Activated CD8-positive, alpha-beta memory T cell treated with anti-CD3 and anti-CD28 coated beads, Interleukin-2, amount 50 U/mL, for 1 hour (primary cell): ENCODE data around the gene SLFN12.
"Not testable (repeated sequence)": the region's sequence is repeated elsewhere in the genome, so short reads cannot be mapped to it uniquely, and the experiment has no call there.

Experiments
- DNase-seq: peaks from one replicate; pipeline ENCODE4 v3.0.0-alpha.2; 2020; ENCODE audit errors: extremely low read depth

The SLFN12 gene

GRCh38 chr17:35432176-35433074, at the start of gene SLFN12:
Gene SLFN12 (minus strand): TSS chr17:35432500. CDS start chr17:35423028, 9,472 bp downstream.
- peak; percentile 19 for DNase-seq

DNA sequence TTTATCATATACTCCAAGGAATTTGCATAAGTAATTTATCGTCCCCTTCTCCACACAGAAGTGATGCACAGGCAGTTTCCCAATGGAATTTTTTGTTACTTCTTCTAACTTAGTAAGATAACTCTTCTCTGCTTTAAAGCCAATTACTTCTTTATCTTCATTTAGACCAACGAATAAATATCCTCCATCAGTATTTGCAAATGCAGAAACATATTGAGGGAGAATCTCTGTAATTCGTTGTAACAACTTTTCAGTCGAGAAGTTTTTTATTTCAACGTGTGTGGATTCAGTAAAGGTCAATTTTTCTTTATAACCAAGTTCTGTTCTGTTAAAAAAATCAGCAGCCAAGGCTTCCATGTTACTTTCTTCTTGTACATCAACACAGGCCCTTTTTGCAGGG, 47.0 kb upstream of the SLFN12 start:
- DNase-seq: no peak

DNA sequence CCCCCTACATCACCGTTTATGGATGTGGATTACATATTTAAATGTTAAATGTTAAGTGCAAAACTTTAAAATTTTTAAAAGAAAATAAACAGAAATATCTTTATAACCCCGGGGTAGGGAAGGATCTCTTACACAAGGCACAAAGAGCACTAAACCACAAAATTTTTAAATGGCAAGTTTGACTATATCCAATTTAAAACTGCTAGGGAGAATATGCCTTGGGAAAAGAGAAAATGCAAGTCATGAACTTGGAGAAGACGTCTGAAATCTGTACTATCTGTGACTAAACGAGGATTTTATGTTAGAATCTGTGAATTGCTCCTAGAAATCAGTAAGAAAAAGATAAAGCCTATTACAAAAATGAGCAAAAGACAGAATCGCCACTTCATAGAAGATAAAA, 44.9 kb upstream of the SLFN12 start:
- DNase-seq: no peak

DNA sequence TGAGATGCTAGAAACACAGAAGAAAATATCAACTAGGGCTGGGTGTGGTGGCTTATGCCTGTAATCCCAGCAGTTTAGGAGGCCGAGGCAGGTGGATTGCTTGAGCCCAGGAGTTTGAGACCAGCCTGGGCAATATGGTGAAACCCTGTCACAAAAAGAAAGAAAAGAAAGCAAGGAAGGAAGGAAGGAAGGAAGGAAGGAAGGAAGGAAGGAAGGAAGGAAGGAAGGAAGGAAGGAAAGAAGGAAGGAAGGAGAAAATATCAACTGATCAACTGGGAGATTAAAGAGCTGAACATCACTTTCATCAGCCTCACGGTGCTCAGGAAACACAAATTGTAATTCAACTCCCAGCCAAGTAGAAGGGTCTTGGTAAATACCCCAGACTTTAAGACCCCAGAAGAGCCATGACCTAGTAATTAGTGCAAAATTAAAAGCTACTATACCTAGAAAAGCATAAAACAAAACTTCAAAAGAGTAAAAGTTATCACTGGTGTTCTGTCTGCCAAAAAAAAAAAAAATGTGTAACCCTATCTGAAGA, 44.1 kb upstream of the SLFN12 start:
- DNase-seq: no peak

GRCh38 chr17:35468475-35468874, 36.2 kb upstream of the SLFN12 start:
- DNase-seq: no peak

DNA sequence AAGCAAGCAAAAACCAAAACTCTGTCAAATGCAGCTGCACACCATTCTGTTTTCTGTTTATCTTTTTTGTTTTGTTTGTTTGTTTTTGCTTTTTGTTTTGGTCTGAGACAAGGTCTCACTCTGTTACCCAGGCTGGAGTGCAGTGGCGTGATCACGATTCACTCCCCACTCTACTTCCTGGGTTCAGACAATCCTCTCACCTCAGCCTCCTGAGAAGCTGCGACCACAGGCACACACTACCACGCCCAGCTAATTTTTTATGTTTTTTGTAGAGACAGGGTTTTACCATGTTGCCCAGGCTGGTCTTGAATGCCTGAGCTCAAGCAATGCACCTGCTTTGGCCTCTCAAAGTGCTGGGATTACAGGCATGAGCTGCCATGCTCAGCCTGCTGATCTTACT, 35.5 kb upstream of the SLFN12 start:
- no peak for DNase-seq

DNA sequence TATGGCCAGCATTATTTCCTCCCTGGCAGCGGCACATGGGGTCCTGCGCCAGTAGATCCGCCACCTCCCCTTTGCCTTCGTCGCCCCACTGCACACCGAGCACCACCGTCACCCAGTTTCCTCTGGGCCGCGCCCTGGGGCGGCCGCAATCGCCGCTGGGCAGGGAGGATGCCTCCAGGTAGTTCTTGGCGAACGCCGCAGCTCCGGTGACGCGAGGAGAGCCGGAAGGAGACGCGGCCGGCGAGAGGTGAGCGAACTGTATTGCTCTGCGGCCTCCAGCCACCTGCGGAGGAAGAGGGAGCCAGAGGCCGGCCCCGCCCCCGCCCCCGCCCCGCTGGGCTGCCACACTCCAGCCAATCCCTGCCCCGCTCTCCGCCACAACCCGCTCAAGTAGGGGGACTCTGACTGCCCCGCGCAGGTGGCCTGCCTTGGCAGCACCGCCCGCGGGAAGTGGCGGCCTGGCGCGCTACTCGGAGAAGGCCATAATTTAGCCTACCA, 28.1 kb upstream of the SLFN12 start:
- DNase-seq: no peak

GRCh38 chr17:35454035-35454434, 21.7 kb upstream of the SLFN12 start:
- DNase-seq: not testable (repeated sequence)

- no peak for DNase-seq
Measured at GRCh38 chr17:35453171-35453570, 20.9 kb upstream of the SLFN12 start.

DNA sequence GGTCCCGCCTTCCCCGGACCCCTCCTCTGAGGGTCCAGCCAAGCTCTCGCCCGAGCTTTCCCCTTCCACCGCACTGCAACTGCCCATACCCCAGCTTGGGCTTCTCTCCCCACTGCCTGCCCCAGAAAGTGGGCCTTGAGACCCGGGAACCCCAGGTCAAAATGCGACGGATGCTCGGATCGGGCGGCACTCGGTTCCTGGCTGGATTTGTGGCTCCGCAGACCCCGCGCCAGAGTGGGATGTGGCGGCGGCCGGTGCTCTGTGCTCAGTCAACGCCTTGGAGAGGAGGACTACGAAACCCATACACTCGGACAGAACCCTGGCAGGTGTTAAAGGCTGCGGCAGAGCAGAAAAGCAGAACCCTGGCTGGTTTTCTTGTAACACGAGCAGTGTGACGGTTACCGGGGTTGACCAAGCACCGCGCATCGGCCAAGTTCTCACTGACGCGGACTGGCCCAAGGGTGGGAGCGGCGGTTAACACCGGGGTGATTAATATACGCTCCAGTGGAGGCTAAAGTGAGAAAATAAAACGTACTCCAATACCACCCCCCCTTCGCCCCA, 17.2 kb upstream of the SLFN12 start:
- no peak for DNase-seq

DNA sequence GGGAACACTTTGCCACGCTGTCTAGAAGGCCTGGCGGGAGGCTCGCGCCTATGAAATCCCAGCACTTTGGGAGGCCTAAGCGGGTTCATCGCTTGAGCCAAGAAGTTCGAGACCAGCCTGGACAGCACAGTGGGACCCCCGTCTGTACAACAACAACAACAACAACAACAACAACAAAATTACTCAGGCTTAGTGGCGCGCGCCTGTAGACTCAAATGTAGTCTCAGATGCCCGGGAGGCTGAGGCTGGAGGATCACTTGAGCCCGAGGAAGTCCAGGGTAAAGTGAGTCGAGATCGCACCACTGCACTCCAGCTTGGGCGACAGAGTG, 16.6 kb upstream of the SLFN12 start:
- DNase-seq: no peak

GRCh38 chr17:35448214-35448898, 16.1 kb upstream of the SLFN12 start, which contains the start of gene SLFN13:
Gene SLFN13 (minus strand): TSS chr17:35448766. CDS start chr17:35445680, 3,086 bp downstream.
- DNase-seq: peak; percentile 70

GRCh38 chr17:35447499-35447898, 15.2 kb upstream of the SLFN12 start:
- no peak for DNase-seq

GRCh38 chr17:35438433-35438832, 6.1 kb upstream of the SLFN12 start:
- DNase-seq: no peak

- peak; percentile 77 for DNase-seq
Measured at GRCh38 chr17:35433075-35433894, 985 bp upstream of the SLFN12 start.

DNA sequence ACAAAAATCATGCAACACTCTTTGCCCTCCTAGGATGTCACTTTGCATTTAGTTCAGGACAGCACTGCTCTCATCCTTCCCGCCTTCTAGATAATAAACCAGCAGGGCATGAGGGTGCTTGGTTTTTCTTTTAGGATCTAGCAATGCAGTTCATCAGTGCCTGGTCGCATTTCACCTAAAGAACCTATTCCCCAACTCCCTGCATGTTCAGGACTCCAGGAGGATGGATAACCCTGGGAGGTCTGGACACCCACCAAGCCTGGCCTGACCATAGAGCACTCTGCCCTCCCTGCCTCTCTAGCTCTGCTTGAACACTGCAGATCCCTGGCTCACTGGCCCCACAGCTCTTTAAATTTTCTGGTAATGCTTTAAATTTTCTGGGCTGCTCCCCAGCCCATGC, 2.6 kb downstream of the SLFN12 start:
- no peak for DNase-seq

DNA sequence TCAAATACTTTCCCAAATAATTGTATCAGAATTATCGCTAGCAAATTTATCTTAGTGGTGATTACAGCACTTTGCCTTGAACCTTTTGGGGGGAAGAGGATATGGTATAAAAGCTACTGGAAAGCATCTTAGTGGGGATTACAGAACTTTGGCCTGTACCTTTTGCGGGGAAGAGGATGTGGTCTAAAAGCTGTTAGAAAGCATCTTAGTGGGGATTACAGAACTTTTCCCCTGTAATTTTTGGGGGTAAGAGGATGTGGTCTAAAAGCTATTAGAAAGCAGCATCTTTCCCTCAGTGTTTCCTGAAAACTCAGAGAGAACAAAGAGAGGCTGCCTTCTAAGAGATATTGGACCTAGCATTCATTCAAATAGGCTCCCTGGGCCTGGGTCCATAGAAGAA, 4.1 kb downstream of the SLFN12 start:
- DNase-seq: no peak

DNA sequence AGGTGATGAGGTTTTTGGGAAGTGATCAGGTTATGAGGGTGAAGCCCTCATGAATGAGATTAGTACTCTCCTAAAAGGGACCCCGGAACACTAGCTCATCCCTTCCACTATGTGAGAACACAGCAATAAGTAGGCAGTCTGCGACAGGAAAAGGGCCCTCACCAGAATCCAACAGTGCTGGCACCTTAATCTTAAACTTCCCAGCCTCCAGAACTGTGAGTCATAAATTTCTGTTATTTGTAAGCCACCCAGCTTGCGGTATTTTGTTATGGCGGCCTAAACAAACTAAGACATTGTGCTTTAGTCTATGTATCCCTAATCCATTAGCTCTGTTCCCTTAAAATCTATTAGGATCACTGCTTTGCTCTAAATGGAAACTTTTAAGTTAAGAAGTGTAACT, 8.5 kb downstream of the SLFN12 start:
- no peak for DNase-seq

- DNase-seq: not testable (repeated sequence)
Measured at GRCh38 chr17:35421069-35421468, 11.2 kb downstream of the SLFN12 start.

- no peak for DNase-seq
Measured at GRCh38 chr17:35416659-35417058, 15.6 kb downstream of the SLFN12 start.

DNA sequence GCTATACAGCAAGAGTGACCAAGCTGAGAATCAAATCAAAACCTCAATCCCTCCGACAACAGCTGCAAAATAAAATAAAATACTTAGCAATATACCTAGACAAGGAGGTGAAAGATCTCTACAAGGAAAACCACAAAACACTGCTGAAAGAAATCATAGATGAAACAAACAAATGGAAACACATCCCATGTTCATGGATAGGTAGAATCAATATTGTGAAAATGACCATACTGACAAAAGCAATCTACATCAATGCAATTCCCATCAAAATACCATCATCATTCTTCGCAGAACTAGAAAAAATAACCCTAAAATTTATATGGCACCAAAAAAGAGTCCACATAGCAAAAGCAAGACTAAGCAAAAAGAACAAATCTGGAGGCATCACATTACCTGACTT, 17.6 kb downstream of the SLFN12 start:
- DNase-seq: not testable (repeated sequence)
